Measurements from ENCODE around the gene UFL1.

- TF ChIP-seq POLR2AphosphoS5 (IDR thresholded peaks at IDR 0.05; ENCODE audit: low read depth, low read length): no peak
- no peak for TF ChIP-seq CTCF (IDR thresholded peaks at IDR 0.05)
- no peak for TF ChIP-seq REST (IDR thresholded peaks at IDR 0.05; ENCODE audit: insufficient read depth in 1 of 2, low read depth in 2 of 2, low read length in 1 of 2)
- no peak for TF ChIP-seq TCF7L2 (IDR thresholded peaks at IDR 0.05; ENCODE audit: low read depth, low read length)
Measured at GRCh38 chr6:96571551-96571950, 49.9 kb downstream of the UFL1 start.
